K562 (cell line): ENCODE data around the gene PLCB1. TPM values are rescaled to one million over a fixed set of nuclear protein-coding genes. Genes with fewer than 3 reads are reported as not detected.

Experiments
- ATAC-seq: fragments of 200-7000 bp; cut with Tn5 transposase; 3 replicates; pipeline ENCODE4 v1.9.1; 2020; ENCODE audit warnings: moderate library complexity
- BruUV-seq: library from RNA; stranded (reverse); fragments of 400-500 nt; replicated peaks from 2 replicates; lab custom pipeline; 2021; lab: Mats Ljungman, UMichigan
- CTCF ChIA-PET: fragments of 300-600 bp; formaldehyde crosslinking; extraction: SDS; loops from one replicate; lab custom pipeline; 2021; ENCODE audit warnings: low intra/inter-chr PET ratio; lab: Yijun Ruan, JAX
- POLR2A ChIA-PET: fragments of 300-600, 350-650 bp; sonication (Branson Sonifier 250); formaldehyde crosslinking; extraction: SDS; loops from one replicate; lab custom pipeline; 2021; ENCODE audit warnings: antibody characterized with exemption, inconsistent platforms; lab: Yijun Ruan, JAX
- DNase-seq, 4 experiments: peaks; one replicate each; pipeline versions ENCODE4 v3.0.0 to v3.0.0-alpha.2; 2011 to 2018; ENCODE audit warnings: low spot score in 3 of 4, mixed read lengths in 3 of 4; ENCODE audit errors: extremely low read depth in 1 of 4
- FAIRE-seq: peaks from 2 replicates; lab custom pipeline; 2011; peaks lifted over from hg19 to GRCh38; lab: Jason Lieb, UNC
- H2AFZ ChIP-seq: 2 replicates; pipeline ENCODE4 v1.6.0; 2011; ENCODE audit warnings: low read depth, low read length, control low read depth, inconsistent platforms
- H3K27ac ChIP-seq: fragments of 200-600 bp; 3 replicates; pipeline ENCODE4 v1.8.0; 2011; ENCODE audit warnings: low read depth, mild to moderate bottlenecking, control low read depth, inconsistent platforms, low read length, moderate library complexity, mixed read lengths; ENCODE audit errors: extremely low read depth
- H3K27me3 ChIP-seq, 2 experiments: fragments of 300-600 bp in 1 of 2; 2 replicates in 1 of 2; 3 replicates in 1 of 2; pipeline versions ENCODE4 v1.6.0 to v1.8.0; 2011; ENCODE audit warnings: inconsistent platforms in 2 of 2, low read length in 2 of 2, mild to moderate bottlenecking in 1 of 2, mixed read lengths in 1 of 2, moderate library complexity in 1 of 2; ENCODE audit not compliant: control insufficient read depth in 2 of 2, insufficient read depth in 2 of 2
- H3K36me3 ChIP-seq: fragments of 300-600 bp; 3 replicates; pipeline ENCODE4 v1.8.0; 2011; ENCODE audit warnings: mild to moderate bottlenecking, low read length, inconsistent platforms; ENCODE audit not compliant: control insufficient read depth, insufficient read depth
- H3K4me1 ChIP-seq, 2 experiments: fragments of 200-600 bp in 1 of 2; replicated peaks in 1 of 2; 2 replicates in 1 of 2; 3 replicates in 1 of 2; pipeline versions ENCODE4 v1.5.1 to v1.8.0; 2011; ENCODE audit warnings: inconsistent platforms in 2 of 2, low read length in 2 of 2, mild to moderate bottlenecking in 1 of 2, mixed read lengths in 1 of 2, moderate library complexity in 1 of 2; ENCODE audit not compliant: control insufficient read depth in 2 of 2, insufficient read depth in 2 of 2
- H3K4me2 ChIP-seq: 2 replicates; pipeline ENCODE4 v1.6.1; 2011; ENCODE audit warnings: low read length, control low read depth, inconsistent platforms, mixed read lengths; ENCODE audit not compliant: insufficient read depth
- H3K4me3 ChIP-seq: fragments of 200-600 bp; sonication (generic), shearing (Covaris generic); 2 replicates; pipeline ENCODE4 v1.5.1; 2016; ENCODE audit warnings: control low read depth, inconsistent platforms
- H3K79me2 ChIP-seq: fragments of 200-600 bp; 3 replicates; pipeline ENCODE4 v1.8.0; 2011; ENCODE audit warnings: low read length, inconsistent platforms; ENCODE audit not compliant: control insufficient read depth, insufficient read depth
- H3K9ac ChIP-seq, 2 experiments: 2 replicates each; pipeline versions ENCODE4 v1.6.0 to v1.6.1; 2011; ENCODE audit warnings: low read depth in 2 of 2, low read length in 2 of 2, control low read depth in 1 of 2, inconsistent platforms in 1 of 2, mild to moderate bottlenecking in 1 of 2, mixed read lengths in 1 of 2; ENCODE audit not compliant: insufficient read depth in 1 of 2
- H3K9me1 ChIP-seq: one replicate; pipeline ENCODE4 v1.6.0; 2011; ENCODE audit warnings: inconsistent platforms, mild to moderate bottlenecking, low read length, moderate library complexity; ENCODE audit not compliant: control insufficient read depth, insufficient read depth
- H3K9me3 ChIP-seq: replicated peaks from 2 replicates; pipeline ENCODE4 v1.5.1; 2011; ENCODE audit warnings: low read depth, low read length, inconsistent platforms; ENCODE audit not compliant: control insufficient read depth, insufficient read depth
- H4K20me1 ChIP-seq: replicated peaks from 2 replicates; pipeline ENCODE4 v1.6.1; 2011; ENCODE audit warnings: low read length, inconsistent platforms, mixed read lengths; ENCODE audit not compliant: control insufficient read depth, insufficient read depth
- DMBX1 ChIP-seq: fragments of 250-450 bp; sonication (Bioruptor Pico); IDR thresholded peaks from 2 replicates; pipeline ENCODE4 v1.8.0; 2022; ENCODE audit warnings: inconsistent platforms, mild to moderate bottlenecking, moderate library complexity, borderline replicate concordance
- EHMT2 ChIP-seq: fragments of 450-650 bp; IDR thresholded peaks from 2 replicates; pipeline ENCODE4 v1.6.1; 2018; ENCODE audit warnings: antibody characterized with exemption
- ESRRA ChIP-seq: fragments of 450-650 bp; IDR thresholded peaks from 2 replicates; pipeline ENCODE4 v1.6.1; 2014; ENCODE audit warnings: low read depth, mild to moderate bottlenecking, moderate library complexity, borderline replicate concordance
- ETS2 ChIP-seq: IDR thresholded peaks from 2 replicates; pipeline ENCODE4 v1.6.1; 2016; ENCODE audit warnings: borderline replicate concordance, missing genetic modification characterization, mild to moderate bottlenecking, moderate library complexity, missing compliant biosample characterization; ENCODE audit not compliant: poor library complexity, severe bottlenecking
- GABPA ChIP-seq: fragments of 200-800 bp; sonication (Bioruptor generic); conservative IDR thresholded peaks from 2 replicates; pipeline ENCODE4 v1.6.1; 2016; ENCODE audit warnings: low read depth, missing genetic modification characterization, missing compliant biosample characterization
- ILF3 ChIP-seq: fragments of 450-650 bp; IDR thresholded peaks from 2 replicates; pipeline ENCODE4 v1.6.1; 2018; ENCODE audit warnings: antibody characterized with exemption, mild to moderate bottlenecking, moderate library complexity, borderline replicate concordance
- MBD2 ChIP-seq: sonication (generic); IDR thresholded peaks from 2 replicates; pipeline ENCODE4 v1.6.1; 2016; ENCODE audit warnings: low read depth, borderline replicate concordance
- NCOA4 ChIP-seq: fragments of 450-650 bp; IDR thresholded peaks from 2 replicates; pipeline ENCODE4 v1.6.1; 2018; ENCODE audit warnings: mild to moderate bottlenecking; ENCODE audit not compliant: partially characterized antibody
- RBBP5 ChIP-seq: fragments of 200-600 bp; sonication (generic); IDR thresholded peaks from 2 replicates; pipeline ENCODE4 v1.6.1; 2012; ENCODE audit warnings: borderline replicate concordance, mild to moderate bottlenecking, low read length, control low read depth, inconsistent platforms; ENCODE audit not compliant: insufficient read depth, poor library complexity, severe bottlenecking
- SREBF2 ChIP-seq: sonication (generic); formaldehyde crosslinking; IDR thresholded peaks from 2 replicates; pipeline ENCODE4 v1.4.0; 2020; ENCODE audit warnings: mild to moderate bottlenecking, missing genetic modification reagents
- SRSF9 ChIP-seq: fragments of 200-400 bp; formaldehyde crosslinking; IDR thresholded peaks from 2 replicates; pipeline ENCODE4 v1.6.1; 2017; ENCODE audit warnings: low read depth, low read length, borderline replicate concordance
- TCF7L2 ChIP-seq: fragments of 150-350 bp; IDR thresholded peaks from 2 replicates; pipeline ENCODE4 v1.6.1; 2016; ENCODE audit warnings: low read depth, mild to moderate bottlenecking, low read length, moderate library complexity
- ZEB2 ChIP-seq: fragments of 450-650 bp; IDR thresholded peaks from 2 replicates; pipeline ENCODE4 v1.6.1; 2016
- ZNF232 ChIP-seq: sonication (generic); formaldehyde crosslinking; IDR thresholded peaks from 2 replicates; pipeline ENCODE4 v1.8.0; 2022; ENCODE audit warnings: mild to moderate bottlenecking, missing genetic modification reagents
- ZNF77 ChIP-seq: fragments of 250-450 bp; sonication (Bioruptor Pico); IDR thresholded peaks from 2 replicates; pipeline ENCODE4 v1.5.0; 2020
- ZSCAN29 ChIP-seq: fragments of 450-650 bp; IDR thresholded peaks from 2 replicates; pipeline ENCODE4 v1.6.1; 2017
- WGBS: fragments of 100-300 bp; shearing (Covaris generic); methylation state at CpG from one replicate; pipeline ENCODE4 v1.1.6; 2016; ENCODE audit warnings: low coverage, mixed read lengths; ENCODE audit not compliant: insufficient coverage; ENCODE audit errors: missing lambda C conversion rate; 5-methylcytosine and 5-hydroxymethylcytosine counted together
- in situ Hi-C: fragments of 300-500 bp; cut with MboI; formaldehyde crosslinking; loops from 4 replicates; pipeline ENCODE4 v1.15.0; 2018; ENCODE audit warnings: inconsistent platforms, mixed read lengths
- intact Hi-C: fragments of 100-400 bp; cut with micrococcal nuclease; formaldehyde crosslinking; loops from 2 replicates; pipeline ENCODE4 v1.14.2; 2022
- polyA plus RNA-seq, 8 experiments: library from polyadenylated mRNA; depleted of rRNA in 4 of 8; stranded (reverse) in 5 of 8; unstranded in 3 of 8; fragments of >200 nt; fragmentation: Nextera tagmentation in 2 of 8; fragmentation: Illumina TruSeq in 1 of 8; extraction: Ambion mirVana in 2 of 8; extraction: Trizol in 1 of 8; gene quantifications; 2 replicates each; pipeline versions ENCODE4 v1.2.1 to v1.2.3, GENCODE V29; 2011 to 2014; ENCODE audit warnings: inconsistent platforms in 1 of 8, missing spikeins in 1 of 8
- total RNA-seq, 7 experiments: library from RNA; depleted of rRNA in 6 of 7; stranded (reverse); fragments of >200 nt in 6 of 7; fragmentation: Illumina TruSeq in 2 of 7; extraction: Trizol in 2 of 7; gene quantifications; 2 replicates each; pipeline versions ENCODE4 v1.2.1 to v1.2.3, GENCODE V29; 2011 to 2021; ENCODE audit warnings: low replicate concordance in 1 of 7
- TF ChIP-seq, protein P1 (sequence below): fragments of 250-450 bp; sonication (Bioruptor Pico); IDR thresholded peaks from 2 replicates; pipeline ENCODE4 v1.4.0; 2020

PLCB1 gene
- total and polyA plus RNA-seq, 9 of the 15 experiments (the other 6 are each of a cell fraction or from before 2014, with no cell fraction given): 0.34 to 3.1 (median 1.3) TPM

DNA sequence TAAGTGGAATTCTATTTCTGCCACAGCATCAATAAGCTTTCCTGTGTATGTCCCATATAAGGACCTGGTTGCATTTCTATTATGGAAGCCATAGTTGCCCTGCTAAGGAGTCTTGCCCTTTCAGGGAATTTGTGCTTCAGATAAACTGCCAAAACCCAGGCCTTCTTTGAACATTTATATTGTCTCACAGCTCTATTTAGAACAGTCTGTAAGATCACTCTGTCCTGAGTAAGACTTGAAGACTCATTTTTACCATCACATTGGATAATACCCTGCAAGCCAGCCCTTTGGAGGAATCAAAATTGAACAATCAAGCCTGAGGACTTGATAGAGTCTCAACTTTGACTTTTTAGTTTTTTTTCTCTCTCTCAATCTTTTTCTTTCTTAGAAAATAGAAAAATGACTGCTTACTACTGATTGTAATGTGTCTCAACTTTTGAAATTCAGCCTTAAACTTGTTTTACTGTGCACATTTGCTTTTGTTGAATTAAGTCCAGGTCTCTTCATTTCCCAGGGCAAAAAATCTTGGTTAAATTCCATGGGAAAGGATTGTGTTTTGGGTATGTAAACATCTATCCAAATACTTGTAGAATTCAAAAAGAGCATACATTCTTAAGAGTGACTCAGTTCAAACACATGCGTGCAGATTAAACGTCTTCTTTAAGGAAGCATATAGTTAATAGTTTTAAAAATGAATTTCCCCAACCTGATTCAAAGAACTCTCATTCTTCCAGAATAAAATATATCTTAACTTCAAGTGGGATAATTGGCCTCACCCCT lies 91.2 kb downstream of the PLCB1 start:
- ATAC-seq: no peak
- BruUV-seq: no TSS peak
- Histone ChIP-seq H3K27me3 (no peaks in the 10 kb centered on the region), H3K4me2 (no peak overlapping the region), H4K20me1 (no peaks in the 10 kb centered on the region), H3K4me1 (no peaks in the 10 kb centered on the region), H3K36me3 (no peaks in the 10 kb centered on the region), H3K27ac (no peak overlapping the region), H3K9me1 (no peaks in the 10 kb centered on the region), H2AFZ (no peak overlapping the region), H3K79me2 (no peaks in the 10 kb centered on the region), H3K9ac (no peak overlapping the region), H3K4me3 (no peak overlapping the region), H3K9me3 (no peaks in the 10 kb centered on the region)
- FAIRE-seq: no peak
- in situ Hi-C loops (no loop called here), intact Hi-C loops (no loop called here)
- no peak for DNase-seq
- WGBS: 28% methylated on average over 2 of the region's 2 CpGs
- ChIA-PET POLR2A (no interaction called here), CTCF (no interaction called here)
- TF ChIP-seq SRSF9 (no peak), ZNF77 (no peak), GABPA (tag) (no peak), RBBP5 (no peak), ZNF232 (no peak), ZEB2 (no peak), NCOA4 (no peak), ESRRA (no peak), TCF7L2 (no peak), EHMT2 (no peak), ETS2 (tag) (no peak), ZSCAN29 (no peak), SREBF2 (CRISPR knock-in tag) (no peak), MBD2 (no peak), DMBX1 (CRISPR knock-in tag) (no peak), ILF3 (no peak)
- TF ChIP-seq, protein P1, sequence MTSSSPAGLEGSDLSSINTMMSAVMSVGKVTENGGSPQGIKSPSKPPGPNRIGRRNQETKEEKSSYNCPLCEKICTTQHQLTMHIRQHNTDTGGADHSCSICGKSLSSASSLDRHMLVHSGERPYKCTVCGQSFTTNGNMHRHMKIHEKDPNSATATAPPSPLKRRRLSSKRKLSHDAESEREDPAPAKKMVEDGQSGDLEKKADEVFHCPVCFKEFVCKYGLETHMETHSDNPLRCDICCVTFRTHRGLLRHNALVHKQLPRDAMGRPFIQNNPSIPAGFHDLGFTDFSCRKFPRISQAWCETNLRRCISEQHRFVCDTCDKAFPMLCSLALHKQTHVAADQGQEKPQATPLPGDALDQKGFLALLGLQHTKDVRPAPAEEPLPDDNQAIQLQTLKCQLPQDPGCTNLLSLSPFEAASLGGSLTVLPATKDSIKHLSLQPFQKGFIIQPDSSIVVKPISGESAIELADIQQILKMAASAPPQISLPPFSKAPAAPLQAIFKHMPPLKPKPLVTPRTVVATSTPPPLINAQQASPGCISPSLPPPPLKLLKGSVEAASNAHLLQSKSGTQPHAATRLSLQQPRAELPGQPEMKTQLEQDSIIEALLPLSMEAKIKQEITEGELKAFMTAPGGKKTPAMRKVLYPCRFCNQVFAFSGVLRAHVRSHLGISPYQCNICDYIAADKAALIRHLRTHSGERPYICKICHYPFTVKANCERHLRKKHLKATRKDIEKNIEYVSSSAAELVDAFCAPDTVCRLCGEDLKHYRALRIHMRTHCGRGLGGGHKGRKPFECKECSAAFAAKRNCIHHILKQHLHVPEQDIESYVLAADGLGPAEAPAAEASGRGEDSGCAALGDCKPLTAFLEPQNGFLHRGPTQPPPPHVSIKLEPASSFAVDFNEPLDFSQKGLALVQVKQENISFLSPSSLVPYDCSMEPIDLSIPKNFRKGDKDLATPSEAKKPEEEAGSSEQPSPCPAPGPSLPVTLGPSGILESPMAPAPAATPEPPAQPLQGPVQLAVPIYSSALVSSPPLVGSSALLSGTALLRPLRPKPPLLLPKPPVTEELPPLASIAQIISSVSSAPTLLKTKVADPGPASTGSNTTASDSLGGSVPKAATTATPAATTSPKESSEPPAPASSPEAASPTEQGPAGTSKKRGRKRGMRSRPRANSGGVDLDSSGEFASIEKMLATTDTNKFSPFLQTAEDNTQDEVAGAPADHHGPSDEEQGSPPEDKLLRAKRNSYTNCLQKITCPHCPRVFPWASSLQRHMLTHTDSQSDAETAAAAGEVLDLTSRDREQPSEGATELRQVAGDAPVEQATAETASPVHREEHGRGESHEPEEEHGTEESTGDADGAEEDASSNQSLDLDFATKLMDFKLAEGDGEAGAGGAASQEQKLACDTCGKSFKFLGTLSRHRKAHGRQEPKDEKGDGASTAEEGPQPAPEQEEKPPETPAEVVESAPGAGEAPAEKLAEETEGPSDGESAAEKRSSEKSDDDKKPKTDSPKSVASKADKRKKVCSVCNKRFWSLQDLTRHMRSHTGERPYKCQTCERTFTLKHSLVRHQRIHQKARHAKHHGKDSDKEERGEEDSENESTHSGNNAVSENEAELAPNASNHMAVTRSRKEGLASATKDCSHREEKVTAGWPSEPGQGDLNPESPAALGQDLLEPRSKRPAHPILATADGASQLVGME (CRISPR knock-in tag): no peak
